ENCODE data around the gene TINAG. TPM values are rescaled to one million over a fixed set of nuclear protein-coding genes. Genes with fewer than 3 reads are reported as not detected.
"Not testable (repeated sequence)": the region's sequence is repeated elsewhere in the genome, so short reads cannot be mapped to it uniquely, and the experiment has no call there.

TINAG gene
- polyA plus RNA-seq, 3 donors: not detected

DNA sequence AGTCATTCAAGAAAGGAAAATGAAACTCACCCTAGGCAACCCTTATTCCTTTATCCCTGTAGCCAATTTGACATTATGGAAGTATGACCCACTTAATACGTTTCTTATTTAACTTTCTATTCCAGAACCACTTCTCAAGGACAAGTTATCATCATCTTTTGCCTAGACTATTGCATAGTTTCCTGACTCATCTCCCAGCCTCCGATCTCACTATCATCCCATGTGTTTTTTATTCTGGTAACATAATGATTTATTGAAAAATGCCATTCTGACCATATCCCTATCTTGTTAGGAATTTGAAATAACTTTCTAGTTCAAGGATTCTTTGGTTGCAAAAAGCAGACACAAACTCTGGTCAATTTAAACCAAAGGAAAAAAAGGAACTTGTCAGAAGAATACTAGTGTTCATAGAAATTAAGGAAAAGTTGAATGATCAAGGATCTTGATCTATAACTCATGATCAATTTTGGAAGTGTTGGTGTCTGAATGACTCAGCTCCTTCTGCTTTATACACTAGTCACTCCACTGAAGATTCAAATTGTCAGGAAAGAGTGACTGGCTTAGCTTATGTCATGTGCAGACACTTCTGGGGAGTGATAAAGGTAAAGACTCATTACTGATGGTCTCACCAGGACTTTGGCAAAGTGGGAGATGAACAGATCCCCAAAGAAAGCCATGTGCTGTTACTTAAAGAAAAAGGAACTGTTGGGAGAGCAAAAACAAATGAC is 8.5 kb upstream of the TINAG start:
- no peak overlapping the region for H3K27ac ChIP-seq (ENCODE audit: low read depth, low read length)
- 61 to 72% (median 72%) methylated on average over 2 of the region's 2 CpGs for WGBS, 3 donors

GRCh38 chr6:54301770-54302169 is 6.5 kb upstream of the TINAG start:
- H3K27ac ChIP-seq (ENCODE audit: low read depth, low read length): no peak overlapping the region

GRCh38 chr6:54307439-54307910 is 766 bp upstream of the TINAG start:
- WGBS, 3 donors: 29 to 73% (median 72%) methylated on average over 2 of the region's 2 CpGs
- H3K27ac ChIP-seq (ENCODE audit: low read depth, low read length): no peak overlapping the region

DNA sequence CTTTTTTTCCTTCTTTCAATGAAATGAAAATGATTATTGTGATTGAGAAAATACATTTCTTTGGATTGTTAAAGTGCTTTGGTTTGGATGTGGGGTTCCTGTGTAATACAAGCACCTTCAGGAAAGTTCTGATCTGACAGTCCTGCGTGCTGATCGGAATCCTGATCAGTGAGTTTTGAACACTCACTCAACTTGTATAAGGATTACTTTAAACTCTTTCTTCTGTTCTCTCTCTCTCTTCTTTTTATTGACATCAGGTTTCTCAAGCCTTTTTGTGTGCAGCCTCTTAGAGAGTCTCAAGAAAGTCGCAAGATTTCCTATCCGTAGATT is 710 bp downstream of the TINAG start:
- WGBS, 3 donors: 86 to 94% (median 94%) methylated on average over 4 of the region's 4 CpGs
- H3K27ac ChIP-seq (ENCODE audit: low read depth, low read length): no peak overlapping the region

DNA sequence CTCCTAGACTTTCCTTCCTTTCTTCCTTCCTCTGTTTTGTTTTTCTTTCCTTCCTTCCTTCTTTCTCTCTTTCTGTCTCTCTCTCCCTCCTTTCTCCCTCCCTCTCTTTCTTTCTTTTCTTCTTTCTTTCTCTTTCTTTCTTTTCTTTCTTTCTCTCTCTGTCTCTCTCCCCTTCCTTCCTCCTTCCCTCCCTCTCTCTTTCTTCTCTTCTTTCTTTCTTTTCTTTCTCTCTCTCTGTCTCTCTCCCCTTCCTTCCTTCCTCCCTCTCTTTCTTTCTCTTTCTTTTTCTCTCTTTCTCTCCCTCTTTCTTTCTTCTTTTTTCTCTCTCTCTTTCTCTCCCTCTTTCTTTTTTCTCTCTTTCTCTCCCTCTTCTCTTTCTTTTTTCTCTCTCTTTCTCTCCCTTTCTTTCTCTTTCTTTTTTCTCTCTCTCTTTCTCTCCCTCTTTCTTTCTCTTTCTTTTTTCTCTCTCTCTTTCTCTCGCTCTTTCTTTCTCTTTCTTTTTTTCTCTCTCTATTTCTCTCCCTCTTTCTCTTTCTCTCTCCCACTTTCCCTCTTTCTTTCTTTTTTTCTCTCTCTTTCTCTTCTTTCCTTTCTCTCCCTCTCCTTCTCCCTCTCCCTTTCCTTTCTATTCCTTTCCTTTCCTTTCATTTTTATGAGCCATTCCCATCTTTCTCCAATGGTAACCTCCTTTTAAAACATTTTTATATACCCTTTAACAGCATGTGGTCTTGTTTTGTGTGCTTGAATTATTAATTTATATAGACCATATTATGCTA is 2.3 kb downstream of the TINAG start:
- no peak overlapping the region for H3K27ac ChIP-seq (ENCODE audit: low read depth, low read length)
- 67 to 83% (median 72%) methylated on average over 1 of the region's 1 CpG for WGBS, 3 donors

- WGBS, 3 donors: 69 to 83% (median 82%) methylated on average over 4 of the region's 4 CpGs
- H3K27ac ChIP-seq (ENCODE audit: low read depth, low read length): no peak overlapping the region
Observed at GRCh38 chr6:54315656-54316055, 7.4 kb downstream of the TINAG start.

DNA sequence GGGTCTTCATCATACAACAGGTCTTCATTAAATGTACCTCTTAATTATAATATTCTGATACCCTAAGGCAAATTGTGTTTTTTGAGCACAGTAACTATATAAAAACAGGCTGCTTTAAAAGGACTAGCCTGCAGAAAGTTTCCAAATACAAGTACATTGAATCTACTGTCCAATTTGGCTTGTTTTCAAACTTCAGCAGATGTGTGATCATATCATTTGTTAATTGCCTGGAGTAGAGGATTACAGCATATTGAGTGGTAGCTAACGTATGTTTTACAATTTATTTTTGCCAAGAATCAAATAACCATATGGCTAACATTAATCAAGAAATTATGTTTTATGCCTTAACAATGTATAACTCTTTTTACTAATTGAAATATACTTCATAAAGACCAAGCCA is 12.6 kb downstream of the TINAG start:
- H3K27ac ChIP-seq (ENCODE audit: low read depth, low read length): no peak overlapping the region
- WGBS, 3 donors: 52 to 67% (median 62%) methylated on average over 1 of the region's 1 CpG

DNA sequence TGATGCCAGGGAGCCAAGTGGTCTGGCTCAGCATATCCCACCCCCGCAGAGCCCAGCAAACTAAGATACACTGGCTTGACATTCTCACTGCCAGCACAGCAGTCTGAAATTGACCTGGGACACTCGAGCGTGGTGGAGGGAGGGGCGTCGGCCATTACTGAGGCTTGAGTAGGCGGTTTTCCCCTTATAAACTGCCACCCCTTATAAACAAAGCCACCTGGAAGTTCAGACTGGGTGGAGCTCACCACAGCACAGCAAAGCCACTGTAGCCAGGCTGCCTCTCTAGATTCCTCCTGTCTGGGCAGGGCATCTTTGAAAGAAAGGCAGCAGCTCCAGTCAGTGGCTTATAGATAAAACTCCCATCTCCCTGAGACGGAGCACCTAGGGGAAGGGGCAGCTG is 19.4 kb downstream of the TINAG start:
- no peak overlapping the region for H3K27ac ChIP-seq (ENCODE audit: low read depth, low read length)
- WGBS, 3 donors: 70 to 79% (median 76%) methylated on average over 7 of the region's 7 CpGs

DNA sequence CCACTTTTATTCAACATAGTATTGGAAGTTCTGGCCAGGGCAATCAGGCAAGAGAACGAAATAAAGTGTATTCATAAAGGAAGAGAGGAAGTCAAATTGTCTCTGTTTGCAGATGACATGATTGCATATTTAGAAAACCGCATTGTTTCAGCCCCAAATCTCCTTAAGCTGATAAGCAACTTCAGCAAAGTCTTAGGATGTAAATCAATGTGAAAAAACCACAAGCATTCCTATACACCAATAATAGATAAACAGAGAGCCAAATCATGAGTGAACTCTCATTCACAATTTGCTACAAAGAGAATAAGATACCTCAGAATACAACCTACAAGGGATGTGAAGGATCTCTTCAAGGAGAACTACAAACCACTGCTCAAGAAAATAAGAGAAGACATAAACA is 23.3 kb downstream of the TINAG start:
- WGBS, 3 donors: 55 to 68% (median 64%) methylated on average over 2 of the region's 2 CpGs
- not testable (repeated sequence) for H3K27ac ChIP-seq (ENCODE audit: low read depth, low read length)

DNA sequence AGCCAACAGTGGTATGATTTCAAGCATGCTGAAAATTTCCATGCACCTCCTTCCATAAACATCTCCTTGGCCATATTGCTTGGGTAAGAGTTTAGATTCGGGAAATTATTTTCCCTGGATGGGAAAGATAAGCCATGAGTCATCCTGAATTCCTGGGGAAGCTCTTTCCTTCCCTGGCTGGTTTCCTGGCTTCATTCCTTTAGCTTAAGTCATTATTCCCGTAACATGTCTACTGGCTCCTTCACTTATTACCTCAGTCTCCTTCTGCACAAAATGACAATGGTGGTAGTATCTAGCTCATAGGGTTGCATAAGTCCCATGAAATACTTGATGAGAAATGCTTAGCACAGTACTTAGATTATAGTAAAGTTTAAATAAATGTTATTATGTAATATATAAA is 27.6 kb downstream of the TINAG start:
- H3K27ac ChIP-seq (ENCODE audit: low read depth, low read length): no peak overlapping the region
- WGBS, 3 donors: 29 to 57% (median 40%) methylated on average over 2 of the region's 2 CpGs

DNA sequence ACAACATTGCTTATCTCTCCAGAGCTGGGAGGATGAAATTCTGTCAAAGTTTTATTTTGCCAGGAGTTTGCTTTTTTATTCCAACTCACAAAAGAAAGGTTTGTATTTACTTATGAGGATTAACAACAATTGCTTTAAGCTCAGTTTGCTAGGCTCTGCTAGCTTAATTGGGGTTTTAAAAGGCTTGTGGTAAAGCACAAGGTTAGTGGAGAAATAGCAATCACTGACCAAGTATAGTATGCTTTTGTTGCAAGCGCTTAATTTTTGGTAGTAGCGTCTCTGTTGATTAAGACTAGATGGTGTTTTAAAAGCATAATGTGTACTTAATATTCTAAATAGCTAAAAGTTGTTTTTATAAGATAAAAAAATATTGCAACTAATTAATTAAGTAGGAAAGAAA is 45.7 kb downstream of the TINAG start:
- 89 to 92% (median 92%) methylated on average over 2 of the region's 2 CpGs for WGBS, 3 donors
- no peak overlapping the region for H3K27ac ChIP-seq (ENCODE audit: low read depth, low read length)

- no peak overlapping the region for H3K27ac ChIP-seq (ENCODE audit: low read depth, low read length)
- WGBS, 3 donors: 65 to 84% (median 71%) methylated on average over 2 of the region's 2 CpGs
Observed at GRCh38 chr6:54354608-54355007, 46.4 kb downstream of the TINAG start.

- no peak overlapping the region for H3K27ac ChIP-seq (ENCODE audit: low read depth, low read length)
- WGBS, 3 donors: 38 to 60% (median 41%) methylated on average over 1 of the region's 1 CpG
Observed at GRCh38 chr6:54357141-54357540, 48.9 kb downstream of the TINAG start.

- WGBS, 3 donors: 85 to 100% (median 92%) methylated on average over 1 of the region's 1 CpG
- H3K27ac ChIP-seq (ENCODE audit: low read depth, low read length): no peak overlapping the region
Observed at GRCh38 chr6:54361188-54361587, 52.9 kb downstream of the TINAG start.

- WGBS, 3 donors: 93 to 95% (median 93%) methylated on average over 1 of the region's 1 CpG
- H3K27ac ChIP-seq (ENCODE audit: low read depth, low read length): no peak overlapping the region
Observed at GRCh38 chr6:54361734-54362133, 53.5 kb downstream of the TINAG start.

DNA sequence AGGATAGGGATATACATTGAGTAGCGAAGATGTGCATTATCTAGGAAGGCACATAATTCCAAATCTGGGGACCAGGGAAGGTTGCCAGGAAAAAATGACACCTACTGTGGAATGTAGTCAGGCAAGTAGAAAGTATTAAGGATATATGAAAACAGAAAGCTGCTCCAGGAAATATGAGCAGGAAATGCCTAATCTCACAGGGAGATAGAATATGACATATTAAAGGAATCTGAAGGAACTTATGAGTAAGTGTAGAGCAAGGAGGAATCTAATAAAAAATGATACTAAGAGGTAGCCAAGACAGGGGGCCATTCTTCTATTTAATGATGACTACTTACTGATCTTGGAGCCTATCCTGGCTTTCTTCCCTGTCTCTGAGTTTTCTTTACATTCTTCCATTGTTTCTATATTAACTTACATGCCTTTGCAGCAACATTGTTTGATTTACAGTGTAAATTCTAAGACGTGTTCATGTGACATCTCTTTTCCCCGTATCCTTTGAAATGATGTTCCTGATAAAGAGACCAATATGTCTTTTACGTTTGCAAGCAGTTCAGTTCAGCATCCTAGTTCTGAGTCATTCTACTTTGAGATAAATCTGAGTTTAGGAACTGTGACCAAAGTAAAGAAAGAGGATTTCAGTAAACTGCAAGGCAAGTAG is 58.6 kb downstream of the TINAG start:
- no peak overlapping the region for H3K27ac ChIP-seq (ENCODE audit: low read depth, low read length)
- WGBS, 3 donors: 44 to 59% (median 51%) methylated on average over 4 of the region's 4 CpGs

- 63 to 72% (median 70%) methylated on average over 2 of the region's 2 CpGs for WGBS, 3 donors
- no peak overlapping the region for H3K27ac ChIP-seq (ENCODE audit: low read depth, low read length)
Observed at GRCh38 chr6:54377776-54378175, 69.5 kb downstream of the TINAG start.

GRCh38 chr6:54386295-54386694 is 78.1 kb downstream of the TINAG start:
- 84 to 88% (median 85%) methylated on average over 5 of the region's 5 CpGs for WGBS, 3 donors
- no peak overlapping the region for H3K27ac ChIP-seq (ENCODE audit: low read depth, low read length)

- no peak overlapping the region for H3K27ac ChIP-seq (ENCODE audit: low read depth, low read length)
Observed at GRCh38 chr6:54390362-54390761, 82.1 kb downstream of the TINAG start.

GRCh38 chr6:54391577-54391976 is 83.3 kb downstream of the TINAG start:
- 56 to 80% (median 71%) methylated on average over 5 of the region's 5 CpGs for WGBS, 3 donors
- no peak overlapping the region for H3K27ac ChIP-seq (ENCODE audit: low read depth, low read length)
